Measurements from ENCODE around the gene PXDN.

DNA sequence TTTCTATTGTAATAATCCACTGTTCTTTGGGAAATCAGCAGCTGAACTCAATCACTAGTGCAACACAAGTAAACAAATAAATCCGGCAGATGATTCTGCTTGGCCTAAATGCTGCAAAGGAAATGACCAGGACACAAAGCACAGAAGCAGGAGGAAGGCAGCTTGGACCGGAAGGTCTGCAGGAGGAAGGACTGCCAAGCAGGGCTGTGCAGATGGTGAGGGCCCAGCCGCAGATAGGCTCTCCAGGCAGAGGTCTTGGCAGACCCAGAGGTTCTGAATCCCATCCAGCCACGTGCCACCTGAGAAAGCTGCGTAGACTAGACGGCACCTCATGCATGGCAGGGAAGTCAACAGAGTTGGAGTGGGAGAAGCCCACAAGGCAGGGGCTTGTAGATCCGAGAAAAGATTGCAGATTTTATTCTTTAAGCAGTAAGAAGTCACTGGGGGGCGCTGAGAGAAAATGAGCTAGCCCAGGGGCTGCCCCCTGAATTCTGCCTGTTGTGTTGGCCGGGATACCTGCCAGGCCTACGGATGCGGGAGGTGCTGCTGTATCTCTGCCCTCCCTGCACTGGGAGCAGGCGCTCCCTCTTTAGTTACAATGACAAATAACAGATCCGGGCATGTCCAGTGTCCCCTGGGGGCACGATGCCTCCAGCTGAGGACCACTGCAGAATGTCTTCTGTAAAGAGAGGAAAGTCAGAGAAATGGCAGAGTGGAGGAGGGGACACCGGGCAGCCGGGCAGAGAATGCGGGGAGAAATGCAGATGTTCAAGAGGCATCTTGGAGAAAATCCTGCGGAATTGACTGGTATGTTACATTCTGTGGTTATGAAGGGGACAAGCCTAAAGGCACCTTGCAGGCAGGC is 153.5 kb downstream of the PXDN start:
- no peak for TF ChIP-seq POLR2A (IDR thresholded peaks at IDR 0.05)
- TF ChIP-seq, protein P1, sequence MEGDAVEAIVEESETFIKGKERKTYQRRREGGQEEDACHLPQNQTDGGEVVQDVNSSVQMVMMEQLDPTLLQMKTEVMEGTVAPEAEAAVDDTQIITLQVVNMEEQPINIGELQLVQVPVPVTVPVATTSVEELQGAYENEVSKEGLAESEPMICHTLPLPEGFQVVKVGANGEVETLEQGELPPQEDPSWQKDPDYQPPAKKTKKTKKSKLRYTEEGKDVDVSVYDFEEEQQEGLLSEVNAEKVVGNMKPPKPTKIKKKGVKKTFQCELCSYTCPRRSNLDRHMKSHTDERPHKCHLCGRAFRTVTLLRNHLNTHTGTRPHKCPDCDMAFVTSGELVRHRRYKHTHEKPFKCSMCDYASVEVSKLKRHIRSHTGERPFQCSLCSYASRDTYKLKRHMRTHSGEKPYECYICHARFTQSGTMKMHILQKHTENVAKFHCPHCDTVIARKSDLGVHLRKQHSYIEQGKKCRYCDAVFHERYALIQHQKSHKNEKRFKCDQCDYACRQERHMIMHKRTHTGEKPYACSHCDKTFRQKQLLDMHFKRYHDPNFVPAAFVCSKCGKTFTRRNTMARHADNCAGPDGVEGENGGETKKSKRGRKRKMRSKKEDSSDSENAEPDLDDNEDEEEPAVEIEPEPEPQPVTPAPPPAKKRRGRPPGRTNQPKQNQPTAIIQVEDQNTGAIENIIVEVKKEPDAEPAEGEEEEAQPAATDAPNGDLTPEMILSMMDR (IDR thresholded peaks at IDR 0.05) = no peak
